Right atrium auricular region (tissue), 2 donors: Measurements from ENCODE around the gene AUH. TPM values are rescaled to one million over a fixed set of nuclear protein-coding genes. Genes with fewer than 3 reads are reported as not detected.

Experiments used
- DNase-seq: peaks from one replicate; pipeline ENCODE4 v3.0.0-alpha.2; 2019; ENCODE audit warnings: low spot score
- H3K27ac ChIP-seq, 2 donors: fragments of 200-600 bp; sonication (generic); 1 replicate in 1 of 2; 2 replicates in 1 of 2; pipeline ENCODE4 v1.5.1; 2016 to 2019
- H3K27me3 ChIP-seq, 2 donors: fragments of 200-600 bp; sonication (generic); one replicate each; pipeline versions ENCODE4 v1.5.1 to v1.6.0; 2017 to 2019
- H3K36me3 ChIP-seq: fragments of 200-600 bp; sonication (generic); one replicate; pipeline ENCODE4 v1.5.1; 2016
- H3K4me1 ChIP-seq, 2 donors: fragments of 200-600 bp; sonication (generic); one replicate each; pipeline versions ENCODE4 v1.5.1 to v1.6.0; 2017 to 2019
- H3K4me3 ChIP-seq, 2 donors: fragments of 200-600 bp; sonication (generic); 1 replicate in 1 of 2; 2 replicates in 1 of 2; pipeline ENCODE4 v1.5.1; 2017 to 2019; ENCODE audit warnings: mild to moderate bottlenecking in 1 of 2, moderate library complexity in 1 of 2
- H3K9me3 ChIP-seq, 2 donors: fragments of 200-600 bp; sonication (generic); one replicate each; pipeline ENCODE4 v1.5.1; 2019
- CTCF ChIP-seq, 2 donors: fragments of 200-600 bp; sonication (generic); IDR thresholded peaks; one replicate each; pipeline ENCODE4 v1.5.1; 2019; ENCODE audit warnings: antibody characterized with exemption in 2 of 2
- total RNA-seq, 2 donors: library from RNA; depleted of rRNA; stranded (reverse); fragments of >200 nt; gene quantifications; one replicate each; pipeline ENCODE4 v1.1.0, GENCODE V29; 2016

The AUH gene
- total RNA-seq, 2 donors from 2014 or later: 16.3 to 50.4 TPM

- Histone ChIP-seq H3K27me3 (no peaks in the 10 kb centered on the region), H3K4me3 (no peak overlapping the region), H3K27ac (no peak overlapping the region), H3K9me3 (peaks cover 0 to 17% of the 10 kb centered on the region in 2 donors), H3K36me3 (no peaks in the 10 kb centered on the region), H3K4me1 (peaks cover 0 to 28% of the 10 kb centered on the region in 2 donors)
- DNase-seq: peak; percentile 46
- TF ChIP-seq CTCF (IDR thresholded peaks at IDR 0.05): no peak
These were observed 194.8 kb downstream of the AUH start for GRCh38 chr9:91166796-91167366.

- no peak overlapping the region for H3K4me3 ChIP-seq
- TF ChIP-seq CTCF (IDR thresholded peaks at IDR 0.05): no peak
- no peaks in the 10 kb centered on the region for H3K27me3 ChIP-seq
- H3K9me3 ChIP-seq: no peaks in the 10 kb centered on the region
- no peak overlapping the region for H3K27ac ChIP-seq
- peak; percentile 72 for DNase-seq
- peaks cover 0 to 37% of the 10 kb centered on the region in 2 donors for H3K4me1 ChIP-seq
- no peaks in the 10 kb centered on the region for H3K36me3 ChIP-seq
These were observed 196.8 kb downstream of the AUH start for GRCh38 chr9:91164724-91165520.

Other genes starting within 250 kb of the AUH start
- gene NFIL3, start 61.9 kb upstream of the AUH start, total RNA-seq: 10 to 100 TPM; 21.2 to 25.5 TPM